ENCODE results near the gene TRA2A.
"Not testable (repeated sequence)": the region's sequence is repeated elsewhere in the genome, so short reads cannot be mapped to it uniquely, and the experiment has no call there.

The TRA2A gene

GRCh38 chr7:23494009-23494408 lies 37.8 kb downstream of the TRA2A start:
- DNase-seq (ENCODE audit: low spot score): no peak

DNA sequence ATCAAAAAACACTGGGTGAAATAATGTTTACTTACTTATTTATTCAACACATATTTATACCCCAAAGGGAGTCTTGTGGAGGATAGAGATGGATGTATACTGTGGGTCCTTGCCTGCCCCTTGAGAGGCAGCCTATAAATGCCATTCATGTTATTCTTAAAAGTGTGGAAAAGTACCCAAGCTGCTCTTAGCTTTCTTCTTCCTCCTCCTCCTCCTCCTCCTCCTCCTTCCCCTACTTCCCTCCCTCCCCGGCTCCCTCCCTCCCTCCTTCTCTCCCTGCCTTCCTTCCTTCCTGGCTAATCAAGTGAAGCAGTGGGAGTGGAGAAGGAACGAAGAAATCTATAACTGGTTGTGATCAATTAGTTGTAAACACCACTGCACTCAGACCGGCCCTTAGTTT lies 40.3 kb downstream of the TRA2A start:
- no peak for DNase-seq (ENCODE audit: low spot score)

- DNase-seq (ENCODE audit: low spot score): peak; percentile 30
These were observed 41.2 kb downstream of the TRA2A start for GRCh38 chr7:23490357-23491135.

GRCh38 chr7:23488714-23489113 lies 43.1 kb downstream of the TRA2A start:
- not testable (repeated sequence) for DNase-seq (ENCODE audit: low spot score)

- no peak for DNase-seq (ENCODE audit: low spot score)
These were observed 44.1 kb downstream of the TRA2A start for GRCh38 chr7:23487670-23488069.

DNA sequence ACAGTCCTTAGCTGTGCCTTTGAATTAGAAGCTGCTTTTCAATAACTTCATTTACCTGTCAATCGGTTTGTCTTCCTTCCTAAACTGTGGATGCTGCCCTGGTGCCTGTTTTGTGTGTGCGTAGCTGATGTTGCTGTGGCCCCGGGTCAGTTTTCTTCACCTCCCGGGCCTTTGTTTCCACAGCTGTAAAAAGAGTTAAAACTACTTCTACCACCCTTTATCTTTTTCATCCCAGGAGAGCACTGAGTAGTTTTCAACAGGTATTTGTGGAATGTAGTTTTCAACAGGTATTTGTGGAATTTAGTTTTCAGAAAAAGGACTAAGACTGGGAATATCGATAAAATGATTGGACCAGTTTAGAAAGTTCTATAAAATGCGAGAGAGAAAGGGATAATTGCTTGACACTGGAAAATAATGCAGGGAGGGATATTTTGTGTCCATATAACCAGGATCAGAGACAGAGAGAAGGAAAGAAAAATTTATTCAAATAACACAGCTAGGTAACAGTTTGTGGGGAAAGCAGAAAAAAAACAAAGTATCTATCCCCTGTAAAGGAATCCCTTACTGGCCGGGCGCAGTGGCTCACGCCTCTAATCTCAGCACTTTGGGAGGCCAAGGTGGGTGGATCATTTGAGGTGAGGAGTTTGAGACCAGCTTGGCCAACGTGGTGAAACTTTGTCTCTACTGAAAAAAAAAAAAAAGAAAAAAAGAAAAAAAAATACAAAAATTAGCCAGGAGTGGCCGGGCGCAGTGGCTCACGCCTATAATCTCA lies 45.6 kb downstream of the TRA2A start:
- no peak for DNase-seq (ENCODE audit: low spot score)

DNA sequence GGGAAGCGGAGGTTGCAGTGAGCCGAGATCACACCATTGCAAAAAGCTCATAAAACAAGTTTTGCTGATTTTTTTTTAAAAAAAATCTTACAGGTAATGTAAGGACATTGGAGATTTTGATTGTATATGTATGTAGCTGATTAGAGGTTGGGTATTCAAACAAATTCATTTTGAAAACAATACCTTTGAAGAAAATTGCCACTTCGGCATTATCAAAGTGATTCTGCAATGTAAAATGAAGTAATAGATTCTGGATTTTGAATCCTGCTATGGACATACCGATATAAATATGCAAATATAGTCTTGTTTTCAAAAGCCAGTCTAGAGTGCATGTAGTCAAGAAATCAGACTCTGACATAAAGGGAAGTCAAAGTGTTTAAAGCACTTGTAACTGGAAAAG lies 49.1 kb downstream of the TRA2A start:
- DNase-seq (ENCODE audit: low spot score): no peak

DNA sequence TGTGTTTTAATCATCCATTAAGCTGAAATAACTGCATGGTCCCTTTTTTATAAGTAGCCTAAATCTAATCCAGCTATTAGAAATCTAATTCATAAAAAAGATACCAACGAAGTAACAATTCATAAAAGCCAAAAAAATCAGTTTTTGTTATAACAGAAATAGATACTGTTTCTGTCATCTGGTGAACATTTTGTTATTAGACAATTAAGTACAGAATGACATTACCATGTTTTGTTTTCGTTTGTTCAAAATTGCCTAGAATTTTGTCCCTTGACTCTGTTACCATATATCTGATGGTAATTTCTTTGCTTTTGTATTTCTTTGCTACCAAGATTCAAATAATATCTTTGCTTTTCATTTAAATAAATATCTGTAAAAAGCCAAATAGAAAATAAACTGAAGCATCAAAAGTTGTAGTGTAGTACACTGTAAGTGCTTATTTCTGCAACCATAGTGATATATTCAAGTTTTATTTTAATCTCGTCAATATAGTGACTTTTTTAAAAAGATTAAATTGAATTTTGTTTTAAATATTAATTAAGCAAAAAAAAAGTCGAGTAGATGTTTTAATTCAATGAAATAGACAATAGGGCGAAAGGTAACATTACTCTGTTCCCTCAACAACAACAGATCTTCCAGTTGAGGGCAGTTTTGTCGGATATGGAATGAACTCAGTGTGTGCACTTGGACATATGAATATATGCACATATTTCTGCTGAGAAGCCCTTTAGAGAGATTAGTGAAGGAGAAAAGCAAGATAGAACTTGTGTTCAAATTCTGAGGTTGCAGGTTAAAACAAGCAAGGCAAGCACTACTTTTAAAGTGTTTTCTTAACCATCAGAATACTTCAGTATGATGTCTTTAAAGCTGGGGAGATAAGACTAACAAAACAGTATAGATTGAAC lies 53.6 kb downstream of the TRA2A start:
- no peak for DNase-seq (ENCODE audit: low spot score)

GRCh38 chr7:23477157-23477499 lies 54.7 kb downstream of the TRA2A start:
- DNase-seq (ENCODE audit: low spot score): no peak

- no peak for DNase-seq (ENCODE audit: low spot score)
These were observed 55.3 kb downstream of the TRA2A start for GRCh38 chr7:23476286-23477156.

DNA sequence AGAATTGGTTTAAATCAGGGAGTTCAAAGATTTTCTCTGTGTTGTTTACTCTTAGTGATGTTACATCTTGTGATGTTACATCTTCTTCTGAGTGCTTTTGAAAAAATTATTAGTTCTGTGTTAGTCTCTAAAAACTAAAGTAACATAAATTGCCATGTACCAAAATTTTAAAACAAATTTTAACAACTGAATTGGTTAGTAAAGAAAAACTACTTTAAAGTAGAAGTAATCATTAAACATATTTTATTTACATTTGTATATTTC lies 56.3 kb downstream of the TRA2A start:
- DNase-seq (ENCODE audit: low spot score): peak; percentile 7

DNA sequence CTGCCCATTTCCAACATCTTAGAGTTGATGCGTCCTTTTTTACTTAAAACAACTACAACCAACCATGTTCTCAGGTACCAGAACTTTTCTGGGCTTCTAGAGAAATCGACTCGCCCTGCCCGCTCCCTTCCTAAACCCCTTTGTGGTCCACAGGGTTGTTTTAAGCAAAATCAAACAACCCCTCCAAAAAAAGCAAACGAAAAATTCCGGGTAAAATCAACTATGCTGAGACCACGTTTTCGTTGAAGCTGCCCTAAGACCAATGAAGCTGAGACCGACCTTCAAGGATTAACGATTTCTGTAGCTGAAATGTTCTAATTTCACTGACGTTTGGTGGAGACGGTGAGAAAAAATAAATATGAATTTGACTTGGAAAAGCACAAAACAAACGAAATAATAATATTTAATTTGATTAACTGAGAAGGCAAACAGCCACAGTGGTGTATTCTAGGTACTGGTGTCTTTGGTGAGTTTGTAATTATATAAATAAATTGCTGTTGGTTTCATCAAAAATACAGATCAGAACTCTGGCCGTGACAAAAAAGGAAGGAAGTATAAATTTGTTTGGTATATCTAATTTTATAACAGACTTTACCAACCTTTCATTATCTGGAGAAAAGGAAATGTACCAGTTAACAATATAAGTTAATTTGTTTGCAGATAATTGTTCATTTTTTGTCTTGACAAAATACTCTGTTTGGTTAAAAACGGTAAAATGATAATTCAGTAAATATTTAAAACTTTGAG lies 56.8 kb downstream of the TRA2A start:
- DNase-seq (ENCODE audit: low spot score): peak; percentile 30

DNA sequence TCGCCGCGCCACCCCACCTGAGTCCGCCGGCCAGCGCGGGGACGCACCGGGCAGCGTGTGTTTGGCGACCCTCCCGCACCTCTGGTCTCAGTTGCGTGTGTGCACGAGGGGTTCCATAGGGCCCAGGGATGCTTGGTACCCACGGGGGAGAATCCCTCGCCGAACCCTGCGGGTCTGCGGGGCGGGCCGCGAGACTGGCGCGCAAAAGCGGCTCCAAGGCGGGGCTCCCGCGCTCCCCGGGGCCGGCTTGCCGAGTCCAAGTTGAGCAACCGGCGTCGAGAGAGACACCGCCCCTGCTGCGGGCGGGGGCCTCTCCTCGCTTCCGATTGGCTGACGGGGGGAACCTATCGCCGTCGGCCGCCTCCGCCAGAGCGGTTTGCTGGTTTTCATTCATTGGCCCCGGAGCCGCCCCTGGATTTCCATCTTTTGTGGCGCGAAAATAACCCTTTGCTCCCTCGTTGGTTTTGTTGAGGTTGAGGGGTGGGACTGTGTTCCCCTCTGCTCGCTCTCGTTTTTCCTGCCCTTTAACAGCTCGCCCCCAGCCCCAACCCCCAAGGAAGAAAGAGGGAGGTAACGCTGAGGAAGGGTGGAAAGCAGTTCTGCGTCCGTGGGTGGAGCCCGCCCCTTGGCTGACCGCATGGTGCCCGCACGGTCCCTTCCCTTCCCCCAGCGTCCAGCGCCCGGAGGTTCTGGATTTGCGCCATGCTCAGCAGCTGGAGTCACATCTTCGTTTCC lies 57.5 kb downstream of the TRA2A start:
- DNase-seq (ENCODE audit: low spot score): peak; percentile 92

GRCh38 chr7:23473844-23474093 lies 58.0 kb downstream of the TRA2A start:
- DNase-seq (ENCODE audit: low spot score): no peak

DNA sequence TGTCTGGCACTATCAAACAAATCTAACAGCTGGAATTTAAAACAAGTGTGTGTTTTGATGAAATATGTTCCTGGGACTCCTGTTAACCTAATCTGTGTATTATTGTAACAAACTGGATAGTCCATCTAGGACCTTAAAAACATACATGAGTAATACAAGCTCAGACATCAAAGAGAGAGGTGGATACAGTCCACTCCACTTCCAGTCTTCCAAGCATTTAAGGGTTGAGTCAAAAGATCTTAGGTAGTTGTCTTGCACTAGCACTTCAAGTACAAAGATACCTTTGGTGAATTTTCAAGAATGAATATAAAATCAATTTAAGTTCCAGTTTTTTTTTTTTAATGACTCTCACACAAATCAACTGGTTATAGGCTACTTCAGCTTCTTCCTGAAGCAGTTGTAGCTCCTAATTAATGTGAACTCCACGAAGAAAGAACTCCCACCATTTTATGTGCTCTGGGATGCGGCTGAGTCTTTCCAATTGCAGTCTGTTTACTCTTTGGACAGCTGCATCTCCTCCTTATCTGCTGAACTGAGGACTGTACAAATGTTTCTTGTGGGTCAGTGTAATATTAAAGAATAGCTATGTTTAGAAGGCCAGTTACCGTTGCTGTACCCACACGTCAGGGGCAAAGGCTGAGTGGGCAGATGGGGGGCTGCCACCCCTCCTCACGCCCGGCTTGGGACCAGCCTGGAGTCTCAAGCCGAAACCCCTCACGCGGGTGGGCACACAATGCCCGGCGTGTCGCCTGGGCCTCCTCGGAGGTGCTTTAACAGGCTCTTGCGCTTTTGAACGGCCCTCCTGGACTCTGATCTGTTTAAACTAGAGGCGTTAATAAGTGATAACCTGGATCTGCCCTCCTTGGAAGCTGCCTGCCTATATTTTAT lies 58.6 kb downstream of the TRA2A start:
- peak; percentile 35 for DNase-seq (ENCODE audit: low spot score)

GRCh38 chr7:23472556-23472955 lies 59.2 kb downstream of the TRA2A start:
- no peak for DNase-seq (ENCODE audit: low spot score)

DNA sequence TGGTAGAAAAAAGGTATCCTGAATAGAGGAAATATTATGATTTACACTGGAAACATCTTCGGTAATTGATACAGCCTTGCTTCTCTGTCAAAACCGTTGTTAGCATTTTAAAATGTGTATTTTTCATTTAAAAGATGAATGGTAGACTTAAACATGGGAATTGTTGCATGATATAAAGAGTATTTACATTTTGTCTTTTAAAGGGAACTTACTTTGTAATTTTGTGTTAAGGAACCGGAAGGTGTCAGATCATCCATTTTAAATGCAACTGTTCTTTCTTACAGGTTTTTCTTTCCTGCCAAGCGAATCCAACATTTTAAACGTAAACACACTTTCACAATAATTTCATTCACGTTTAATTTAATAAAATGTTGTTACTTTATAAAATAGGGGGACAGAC lies 59.7 kb downstream of the TRA2A start:
- DNase-seq (ENCODE audit: low spot score): peak; percentile 42

DNA sequence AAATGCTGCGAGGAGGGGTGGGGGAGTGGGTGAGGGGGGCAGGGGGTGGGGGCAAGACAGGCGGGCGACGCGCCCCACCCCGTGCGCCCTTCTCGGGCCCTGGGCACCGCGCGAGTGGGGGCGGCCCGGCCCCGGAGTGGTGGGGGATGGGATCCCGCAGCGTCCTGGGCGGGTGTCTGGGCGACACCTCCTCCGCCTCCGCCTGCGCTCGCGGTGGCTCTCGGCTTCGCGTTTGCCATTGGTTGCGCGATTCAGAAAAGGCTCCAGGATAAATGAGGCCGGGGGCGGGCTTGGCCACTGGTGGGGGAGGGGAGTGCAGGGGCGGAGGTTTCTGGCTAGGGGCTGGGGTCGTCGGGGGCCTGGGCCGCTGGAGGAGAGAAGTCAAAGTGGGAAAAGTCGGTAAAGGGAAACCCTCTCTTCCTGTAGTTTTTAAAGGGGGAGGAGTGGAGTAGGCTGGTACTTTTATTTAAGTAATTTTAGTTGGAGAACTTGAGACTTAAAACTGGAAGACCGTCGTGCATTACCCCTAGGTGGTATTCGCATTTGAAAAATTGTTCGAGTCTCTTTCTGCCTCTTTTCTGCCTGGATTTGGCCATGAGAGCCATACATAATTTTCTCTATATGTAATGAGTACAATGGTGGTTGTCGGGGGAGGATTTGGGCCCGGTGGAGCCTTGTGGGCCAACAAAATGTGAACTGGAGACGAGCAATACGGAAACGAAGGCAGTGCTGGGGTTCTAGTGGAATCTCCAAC lies 60.5 kb downstream of the TRA2A start:
- peak; percentile 91 for DNase-seq (ENCODE audit: low spot score)
